Peyer's patch (tissue), 4 donors: ENCODE results near the gene HECTD4. TPM values are rescaled to one million over a fixed set of nuclear protein-coding genes. Genes with fewer than 3 reads are reported as not detected.
A peak's percentile ranks its signal among the peaks of the same experiment; 100 is the strongest.

Experiments
- DNase-seq, 3 donors: peaks; one replicate each; pipeline ENCODE4 v3.0.0-alpha.2; 2017 to 2019
- H3K27ac ChIP-seq, 4 donors: fragments of 200-600 bp; sonication (generic); one replicate each; pipeline ENCODE4 v1.5.1; 2016 to 2019
- H3K27me3 ChIP-seq, 2 donors: fragments of 200-600 bp; sonication (generic); one replicate each; pipeline ENCODE4 v1.5.1; 2019
- H3K36me3 ChIP-seq, 3 donors: fragments of 200-600 bp; sonication (generic); one replicate each; pipeline ENCODE4 v1.5.1; 2016 to 2019
- H3K4me1 ChIP-seq, 4 donors: fragments of 200-600 bp; sonication (generic); one replicate each; pipeline ENCODE4 v1.5.1; 2016 to 2019
- H3K4me3 ChIP-seq, 4 donors: fragments of 200-600 bp; sonication (generic); 1 replicate in 3 of 4; 2 replicates in 1 of 4; pipeline ENCODE4 v1.5.1; 2016 to 2019; ENCODE audit warnings: mild to moderate bottlenecking in 1 of 4
- H3K9me3 ChIP-seq, 4 donors: fragments of 200-600 bp; sonication (generic); one replicate each; pipeline ENCODE4 v1.5.1; 2016 to 2019; ENCODE audit warnings: mild to moderate bottlenecking in 1 of 4
- CTCF ChIP-seq, 6 experiments: fragments of 450-650 bp in 4 of 6; fragments of 200-600 bp in 2 of 6; sonication (generic) in 1 of 6; IDR thresholded peaks; one replicate each; pipeline ENCODE4 v1.5.1; 2017 to 2019; ENCODE audit warnings: antibody characterized with exemption in 6 of 6, mild to moderate bottlenecking in 3 of 6, moderate library complexity in 1 of 6
- POLR2A ChIP-seq, 2 donors: fragments of 450-650 bp; IDR thresholded peaks; one replicate each; pipeline ENCODE4 v1.5.1; 2017; ENCODE audit warnings: antibody characterized with exemption in 2 of 2, mild to moderate bottlenecking in 2 of 2, moderate library complexity in 2 of 2
- total RNA-seq, 4 donors: library from RNA; depleted of rRNA; stranded (reverse); fragments of >200 nt; gene quantifications; one replicate each; pipeline ENCODE4 v1.1.0, GENCODE V29; 2016

Gene HECTD4
- total RNA-seq, 4 donors from 2014 or later: 49.9 to 118 (median 87.3) TPM

- H3K4me3 ChIP-seq: no peak overlapping the region
- H3K27me3 ChIP-seq: no peaks in the 10 kb centered on the region
- no peaks in the 10 kb centered on the region for H3K36me3 ChIP-seq
- H3K4me1 ChIP-seq: peaks cover 0 to 20% (median 2%) of the 10 kb centered on the region in 4 donors
- DNase-seq: no peak
- H3K9me3 ChIP-seq: no peaks in the 10 kb centered on the region
- no peak for TF ChIP-seq POLR2A (IDR thresholded peaks at IDR 0.05)
- no peak for TF ChIP-seq CTCF (IDR thresholded peaks at IDR 0.05)
- no peak overlapping the region for H3K27ac ChIP-seq
Observed at GRCh38 chr12:112424126-112424525, 41.9 kb upstream of the HECTD4 start.

GRCh38 chr12:112422531-112422930 lies 40.3 kb upstream of the HECTD4 start:
- TF ChIP-seq CTCF (IDR thresholded peaks at IDR 0.05) (no peak), POLR2A (IDR thresholded peaks at IDR 0.05) (no peak)
- Histone ChIP-seq H3K27me3 (no peaks in the 10 kb centered on the region), H3K4me3 (no peak overlapping the region), H3K4me1 (peaks cover 0 to 29% (median 5%) of the 10 kb centered on the region in 4 donors), H3K36me3 (no peaks in the 10 kb centered on the region), H3K9me3 (no peaks in the 10 kb centered on the region), H3K27ac (peak overlapping the region in 2 of 4 donors; percentile 5 to 28)
- DNase-seq: no peak

- Histone ChIP-seq H3K36me3 (no peaks in the 10 kb centered on the region), H3K9me3 (no peaks in the 10 kb centered on the region), H3K27ac (peak overlapping the region in 1 of 4 donors; percentile 28), H3K4me3 (no peak overlapping the region), H3K27me3 (no peaks in the 10 kb centered on the region), H3K4me1 (peaks cover 0 to 29% (median 5%) of the 10 kb centered on the region in 4 donors)
- DNase-seq: no peak
- TF ChIP-seq POLR2A (IDR thresholded peaks at IDR 0.05) (no peak), CTCF (IDR thresholded peaks at IDR 0.05) (no peak)
Observed at GRCh38 chr12:112421363-112421762, 39.1 kb upstream of the HECTD4 start.

GRCh38 chr12:112420740-112421139 lies 38.5 kb upstream of the HECTD4 start:
- no peak overlapping the region for H3K4me3 ChIP-seq
- no peak for DNase-seq
- no peak overlapping the region for H3K27ac ChIP-seq
- H3K9me3 ChIP-seq: no peaks in the 10 kb centered on the region
- TF ChIP-seq POLR2A (IDR thresholded peaks at IDR 0.05) (no peak), CTCF (IDR thresholded peaks at IDR 0.05) (no peak)
- H3K4me1 ChIP-seq: peaks cover 0 to 29% (median 5%) of the 10 kb centered on the region in 4 donors
- H3K27me3 ChIP-seq: no peaks in the 10 kb centered on the region
- no peaks in the 10 kb centered on the region for H3K36me3 ChIP-seq

- Histone ChIP-seq H3K27me3 (no peaks in the 10 kb centered on the region), H3K4me1 (peaks cover 0 to 29% (median 5%) of the 10 kb centered on the region in 4 donors), H3K27ac (peak overlapping the region; percentile 92 to 98 (median 94)), H3K4me3 (peak overlapping the region; percentile 84 to 98 (median 90)), H3K9me3 (no peaks in the 10 kb centered on the region), H3K36me3 (no peaks in the 10 kb centered on the region)
- peak; percentile 33 to 76 (median 73) for DNase-seq
- TF ChIP-seq CTCF (IDR thresholded peaks at IDR 0.05) (no peak), POLR2A (IDR thresholded peaks at IDR 0.05) (no peak)
Observed at GRCh38 chr12:112419297-112420133, 37.3 kb upstream of the HECTD4 start.
